GM06990 (cell line): ENCODE data around the gene TOP1.

Experiments used
- DNase-seq: peaks from one replicate; pipeline ENCODE4 v3.0.0-alpha.2; 2011; ENCODE audit not compliant: insufficient read length; ENCODE audit errors: extremely low read depth
- H3K27me3 ChIP-seq: replicated peaks from 2 replicates; pipeline ENCODE4 v1.6.0; 2011; ENCODE audit warnings: low read length; ENCODE audit not compliant: control insufficient read depth, insufficient read depth
- H3K36me3 ChIP-seq: 2 replicates; pipeline ENCODE4 v1.5.1; 2011; ENCODE audit warnings: low read length; ENCODE audit not compliant: control insufficient read depth, insufficient read depth
- H3K4me3 ChIP-seq: replicated peaks from 2 replicates; pipeline ENCODE4 v1.5.1; 2011; ENCODE audit warnings: low read depth, mild to moderate bottlenecking, control low read depth, low read length
- TF ChIP-seq, protein P1 (sequence below): IDR thresholded peaks from 2 replicates; pipeline ENCODE4 v1.5.1; 2011; ENCODE audit warnings: low read length, control low read depth, mild to moderate bottlenecking, inconsistent platforms; ENCODE audit not compliant: insufficient read depth, poor library complexity, severe bottlenecking

Gene TOP1

DNA sequence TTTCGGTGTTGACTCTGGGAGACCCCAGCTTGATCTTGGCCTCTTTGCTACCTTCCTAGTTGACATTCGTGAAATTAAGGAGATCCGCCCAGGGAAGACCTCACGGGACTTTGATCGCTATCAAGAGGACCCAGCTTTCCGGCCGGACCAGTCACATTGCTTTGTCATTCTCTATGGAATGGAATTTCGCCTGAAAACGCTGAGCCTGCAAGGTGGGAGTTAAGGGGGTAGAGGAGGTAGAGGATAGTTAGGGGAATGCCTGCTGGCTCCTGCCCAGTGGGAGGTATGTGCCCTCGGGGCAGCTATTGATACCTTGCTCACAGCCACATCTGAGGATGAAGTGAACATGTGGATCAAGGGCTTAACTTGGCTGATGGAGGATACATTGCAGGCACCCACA, 130.9 kb downstream of the TOP1 start:
- Histone ChIP-seq H3K4me3 (no peak overlapping the region), H3K36me3 (peaks cover 26% of the 10 kb centered on the region), H3K27me3 (no peaks in the 10 kb centered on the region)
- TF ChIP-seq, protein P1, sequence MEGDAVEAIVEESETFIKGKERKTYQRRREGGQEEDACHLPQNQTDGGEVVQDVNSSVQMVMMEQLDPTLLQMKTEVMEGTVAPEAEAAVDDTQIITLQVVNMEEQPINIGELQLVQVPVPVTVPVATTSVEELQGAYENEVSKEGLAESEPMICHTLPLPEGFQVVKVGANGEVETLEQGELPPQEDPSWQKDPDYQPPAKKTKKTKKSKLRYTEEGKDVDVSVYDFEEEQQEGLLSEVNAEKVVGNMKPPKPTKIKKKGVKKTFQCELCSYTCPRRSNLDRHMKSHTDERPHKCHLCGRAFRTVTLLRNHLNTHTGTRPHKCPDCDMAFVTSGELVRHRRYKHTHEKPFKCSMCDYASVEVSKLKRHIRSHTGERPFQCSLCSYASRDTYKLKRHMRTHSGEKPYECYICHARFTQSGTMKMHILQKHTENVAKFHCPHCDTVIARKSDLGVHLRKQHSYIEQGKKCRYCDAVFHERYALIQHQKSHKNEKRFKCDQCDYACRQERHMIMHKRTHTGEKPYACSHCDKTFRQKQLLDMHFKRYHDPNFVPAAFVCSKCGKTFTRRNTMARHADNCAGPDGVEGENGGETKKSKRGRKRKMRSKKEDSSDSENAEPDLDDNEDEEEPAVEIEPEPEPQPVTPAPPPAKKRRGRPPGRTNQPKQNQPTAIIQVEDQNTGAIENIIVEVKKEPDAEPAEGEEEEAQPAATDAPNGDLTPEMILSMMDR: no peak
- DNase-seq: no peak

DNA sequence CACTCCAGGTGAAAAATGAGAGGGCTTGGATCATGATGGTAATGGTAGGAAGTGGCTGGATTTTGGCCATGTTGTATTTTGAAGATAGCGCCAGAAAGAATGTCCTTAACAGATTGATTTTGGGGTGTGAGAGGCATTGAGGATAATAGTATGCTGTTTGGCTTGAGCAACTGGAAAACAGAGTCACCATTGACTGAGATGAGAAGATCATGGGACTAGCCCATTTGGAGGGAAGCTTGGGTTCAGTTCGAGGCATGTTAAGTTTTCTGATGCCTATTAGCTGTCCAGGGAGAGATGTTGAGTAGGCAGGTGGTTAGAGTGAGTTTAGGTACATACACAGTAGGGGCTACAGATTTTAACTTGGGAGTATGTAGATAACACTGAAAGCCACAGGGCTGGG, 132.1 kb downstream of the TOP1 start:
- Histone ChIP-seq H3K36me3 (peaks cover 37% of the 10 kb centered on the region), H3K27me3 (no peaks in the 10 kb centered on the region), H3K4me3 (no peak overlapping the region)
- no peak for DNase-seq
- TF ChIP-seq, protein P1: no peak

DNA sequence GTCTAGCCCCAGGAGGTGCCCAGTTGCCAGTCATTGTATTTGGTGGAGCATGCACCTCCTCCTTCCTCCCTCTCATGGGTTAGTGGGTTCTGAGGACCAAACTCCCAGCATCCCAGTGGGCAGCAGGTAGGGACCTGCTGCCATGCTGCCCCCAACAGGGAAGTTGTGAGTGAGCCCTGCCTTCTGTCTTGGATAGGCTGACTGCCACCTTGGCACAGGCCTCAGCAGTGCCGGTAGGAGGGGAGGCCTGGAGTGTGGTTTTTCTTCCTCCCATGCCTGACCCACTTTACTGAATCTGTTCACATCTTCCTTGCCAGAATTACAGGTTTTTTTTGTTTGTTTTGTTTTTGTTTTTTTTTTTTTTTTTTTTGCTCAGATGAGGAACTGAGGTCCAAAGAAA, 133.3 kb downstream of the TOP1 start:
- Histone ChIP-seq H3K4me3 (no peak overlapping the region), H3K36me3 (peaks cover 43% of the 10 kb centered on the region), H3K27me3 (no peaks in the 10 kb centered on the region)
- TF ChIP-seq, protein P1: no peak
- no peak for DNase-seq

DNA sequence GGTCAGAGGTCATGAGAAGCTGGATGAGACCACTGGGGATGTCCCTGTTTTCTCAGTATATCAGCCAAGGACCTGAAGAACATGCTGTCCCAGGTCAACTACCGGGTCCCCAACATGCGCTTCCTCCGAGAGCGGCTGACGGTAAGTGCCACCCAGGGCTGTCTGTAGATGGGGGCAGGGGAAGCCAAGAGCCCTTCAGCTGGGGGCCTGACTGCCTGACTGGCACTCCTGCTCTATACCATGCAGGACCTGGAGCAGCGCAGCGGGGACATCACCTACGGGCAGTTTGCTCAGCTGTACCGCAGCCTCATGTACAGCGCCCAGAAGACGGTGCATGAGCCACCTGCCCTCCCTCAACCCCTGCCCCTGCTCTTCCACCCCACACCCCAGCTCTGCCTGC, 133.8 kb downstream of the TOP1 start:
- Histone ChIP-seq H3K4me3 (no peak overlapping the region), H3K27me3 (no peaks in the 10 kb centered on the region), H3K36me3 (peaks cover 47% of the 10 kb centered on the region)
- TF ChIP-seq, protein P1: no peak
- no peak for DNase-seq

DNA sequence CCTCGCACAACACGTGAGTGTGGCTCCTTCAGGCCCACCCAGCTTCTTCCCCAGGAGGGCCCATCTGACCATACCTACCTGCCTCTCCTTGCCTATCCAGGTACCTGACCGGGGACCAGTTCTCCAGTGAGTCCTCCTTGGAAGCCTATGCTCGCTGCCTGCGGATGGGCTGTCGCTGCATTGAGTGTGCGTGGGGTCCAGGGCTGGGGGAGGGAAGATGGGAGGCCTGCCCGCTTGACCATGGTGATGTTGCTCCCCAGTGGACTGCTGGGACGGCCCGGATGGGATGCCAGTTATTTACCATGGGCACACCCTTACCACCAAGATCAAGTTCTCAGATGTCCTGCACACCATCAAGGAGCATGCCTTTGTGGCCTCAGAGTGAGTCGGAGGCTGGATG, 135.2 kb downstream of the TOP1 start:
- Histone ChIP-seq H3K4me3 (no peak overlapping the region), H3K27me3 (no peaks in the 10 kb centered on the region), H3K36me3 (peaks cover 54% of the 10 kb centered on the region)
- no peak for DNase-seq
- TF ChIP-seq, protein P1: no peak

DNA sequence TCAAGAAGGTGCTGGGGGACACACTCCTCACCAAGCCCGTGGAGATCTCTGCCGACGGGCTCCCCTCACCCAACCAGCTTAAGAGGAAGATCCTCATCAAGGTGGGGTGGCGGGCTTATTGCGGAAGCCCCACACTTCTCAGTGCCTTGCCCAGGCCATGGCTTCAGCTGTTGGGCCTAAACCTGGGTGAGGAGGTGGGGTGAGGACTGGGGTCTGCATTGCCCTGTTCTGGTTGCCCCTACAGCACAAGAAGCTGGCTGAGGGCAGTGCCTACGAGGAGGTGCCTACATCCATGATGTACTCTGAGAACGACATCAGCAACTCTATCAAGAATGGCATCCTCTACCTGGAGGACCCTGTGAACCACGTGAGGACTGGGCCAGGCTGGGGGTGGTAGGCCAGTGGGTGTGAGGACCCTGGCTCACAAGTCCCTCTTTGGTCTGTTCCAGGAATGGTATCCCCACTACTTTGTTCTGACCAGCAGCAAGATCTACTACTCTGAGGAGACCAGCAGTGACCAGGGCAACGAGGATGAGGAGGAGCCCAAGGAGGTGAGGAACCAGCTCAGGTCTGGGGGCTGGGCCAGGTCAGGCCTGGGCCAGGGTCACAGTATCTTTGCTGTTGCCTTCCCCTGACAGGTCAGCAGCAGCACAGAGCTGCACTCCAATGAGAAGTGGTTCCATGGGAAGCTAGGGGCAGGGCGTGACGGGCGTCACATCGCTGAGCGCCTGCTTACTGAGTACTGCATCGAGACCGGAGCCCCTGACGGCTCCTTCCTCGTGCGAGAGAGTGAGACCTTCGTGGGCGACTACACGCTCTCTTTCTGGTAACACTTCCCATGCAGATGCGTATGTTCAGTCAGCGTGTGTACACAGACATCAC, 136.6 kb downstream of the TOP1 start:
- Histone ChIP-seq H3K4me3 (no peak overlapping the region), H3K27me3 (no peaks in the 10 kb centered on the region), H3K36me3 (peaks cover 66% of the 10 kb centered on the region)
- TF ChIP-seq, protein P1: no peak
- no peak for DNase-seq
